ENCODE measurements around the gene MPDZ. TPM values are rescaled to one million over a fixed set of nuclear protein-coding genes. Genes with fewer than 3 reads are reported as not detected.

Gene MPDZ
- total and polyA plus RNA-seq, 2 of the 4 experiments (the other 2 are of a cell fraction) = 18.8 to 39.3 TPM

GRCh38 chr9:13061390-13061789 is 218.1 kb downstream of the MPDZ start:
- Histone ChIP-seq H3K4me2 (ENCODE audit: low read depth, low read length) (no peak overlapping the region), H3K4me3 (ENCODE audit: insufficient read depth, low read depth, low read length) (no peak overlapping the region), H3K9me1 (ENCODE audit: insufficient read depth, low read length) (no peaks in the 10 kb centered on the region), H4K8ac (ENCODE audit: low read depth in 2 of 2, low read length in 2 of 2) (no peak overlapping the region), H4K20me1 (ENCODE audit: insufficient read depth, low read length) (no peaks in the 10 kb centered on the region), H3K18ac (ENCODE audit: low read depth, low read length) (no peak overlapping the region), H3K36me3 (ENCODE audit: control insufficient read depth, insufficient read depth, low read length) (no peaks in the 10 kb centered on the region), H4K5ac (ENCODE audit: low read depth, low read length) (no peak overlapping the region), H3K27ac (ENCODE audit: insufficient read depth, low read length) (no peak overlapping the region), H3K4me1 (ENCODE audit: control insufficient read depth, insufficient read depth, low read length) (no peaks in the 10 kb centered on the region), H3K56ac (ENCODE audit: extremely low read depth, insufficient read depth, low read length) (no peak overlapping the region), H3K4ac (ENCODE audit: low read depth, low read length) (no peak overlapping the region), H3K14ac (replicated peaks; ENCODE audit: low read depth, low read length) (no peak overlapping the region), H2BK15ac (ENCODE audit: low read depth, low read length) (no peak overlapping the region), H4K91ac (ENCODE audit: insufficient read depth, low read depth, low read length) (no peak overlapping the region), H2BK5ac (ENCODE audit: low read depth, low read length, poor library complexity, severe bottlenecking) (no peak overlapping the region), H3K9ac (ENCODE audit: low read depth, low read length) (no peak overlapping the region), H2BK120ac (ENCODE audit: low read depth, low read length) (no peak overlapping the region), H2AFZ (replicated peaks; ENCODE audit: low read length, poor library complexity) (no peak overlapping the region), H3K79me1 (ENCODE audit: low read depth in 1 of 2, low read length in 2 of 2) (no peaks in the 10 kb centered on the region), H2AK5ac (ENCODE audit: low read depth, low read length) (no peak overlapping the region), H3K23ac (ENCODE audit: low read depth, low read length) (no peak overlapping the region), H2BK20ac (ENCODE audit: low read depth, low read length) (no peak overlapping the region), H3K9me3 (ENCODE audit: control insufficient read depth, insufficient read depth, low read length) (no peaks in the 10 kb centered on the region), H3K27me3 (ENCODE audit: control insufficient read depth, insufficient read depth, low read length) (peaks cover 8% of the 10 kb centered on the region; the same call in 1 of the 2 replicates), H2AK9ac (replicated peaks; ENCODE audit: low read depth, low read length, poor library complexity) (no peak overlapping the region)
- intact Hi-C loops (cut with micrococcal nuclease) = loop anchor here (10.0 kb wide), 1 partner anchor 583 kb away; no protein-coding TSS in a partner anchor
- dilution Hi-C loops (cut with HindIII; ENCODE audit: low sequenced_read_pairs, unreplicated experiment) = no loop called here
- TF ChIP-seq NFE2L2 (IDR thresholded peaks at IDR 0.05; ENCODE audit: low read depth, low read length) (no peak), BHLHE40 (IDR thresholded peaks at IDR 0.05; ENCODE audit: low read depth, low read length) (no peak), MXI1 (IDR thresholded peaks at IDR 0.05; ENCODE audit: borderline replicate concordance, low read depth, low read length) (no peak), FOS (IDR thresholded peaks at IDR 0.05; ENCODE audit: low read depth, low read length) (no peak), RAD21 (IDR thresholded peaks at IDR 0.05; ENCODE audit: low read length) (no peak), MAZ (IDR thresholded peaks at IDR 0.05; ENCODE audit: borderline replicate concordance, low read depth, low read length) (no peak)
- ChIA-PET CTCF (interaction anchor here (0.7 kb wide), 1 partner anchor 476 kb away, joined by 3 read pairs; no protein-coding TSS in a partner anchor), POLR2A (ENCODE audit: unreplicated experiment) (no interaction called here)
- in situ Hi-C loops (cut with MboI; ENCODE audit: low sequenced_read_pairs) = no loop called here
- DNase-seq (no peak), ATAC-seq (ENCODE audit: low read depth) (no peak)
- no CpG with 5 or more reads among the region's 3 CpGs for WGBS, 2 experiments (ENCODE audit: extremely low coverage in 2 of 2, insufficient read length in 1 of 2)
- no TSS peak for BruUV-seq (replicated peaks)
